HG03565 (cell line): Measurements from ENCODE around the gene NKX2-1.

Source experiments
- ATAC-seq: cut with Tn5 transposase; IDR thresholded peaks from one replicate; pipeline ENCODE4 v1.9.1; 2021; ENCODE audit warnings: mild to moderate bottlenecking, moderate library complexity; ENCODE audit not compliant: unreplicated experiment

Gene NKX2-1

GRCh38 chr14:36518031-36518585 lies 1.9 kb downstream of the NKX2-1 start:
- no peak for ATAC-seq

GRCh38 chr14:36517242-36518030 lies 2.6 kb downstream of the NKX2-1 start:
- ATAC-seq: no peak

- ATAC-seq: no peak
Observed at GRCh38 chr14:36516719-36517241, 3.3 kb downstream of the NKX2-1 start.

- no peak for ATAC-seq
Observed at GRCh38 chr14:36515896-36516718, 3.9 kb downstream of the NKX2-1 start.

- ATAC-seq: no peak
Observed at GRCh38 chr14:36515105-36515593, 4.9 kb downstream of the NKX2-1 start.

GRCh38 chr14:36514278-36515104 lies 5.5 kb downstream of the NKX2-1 start:
- ATAC-seq: no peak

- no peak for ATAC-seq
Observed at GRCh38 chr14:36513451-36514277, 6.4 kb downstream of the NKX2-1 start.

GRCh38 chr14:36513012-36513420 lies 7.0 kb downstream of the NKX2-1 start:
- no peak for ATAC-seq

- no peak for ATAC-seq
Observed at GRCh38 chr14:36512585-36513003, 7.4 kb downstream of the NKX2-1 start.

- ATAC-seq: no peak
Observed at GRCh38 chr14:36511981-36512584, 7.9 kb downstream of the NKX2-1 start.

GRCh38 chr14:36510874-36511273 lies 9.2 kb downstream of the NKX2-1 start:
- no peak for ATAC-seq

- no peak for ATAC-seq
Observed at GRCh38 chr14:36510078-36510799, 9.8 kb downstream of the NKX2-1 start.

GRCh38 chr14:36509069-36509917 lies 10.7 kb downstream of the NKX2-1 start:
- ATAC-seq: no peak

GRCh38 chr14:36508418-36509068 lies 11.5 kb downstream of the NKX2-1 start:
- no peak for ATAC-seq

- ATAC-seq: no peak
Observed at GRCh38 chr14:36507847-36508417, 12.1 kb downstream of the NKX2-1 start.

- no peak for ATAC-seq
Observed at GRCh38 chr14:36506732-36507614, 13.1 kb downstream of the NKX2-1 start.
